Measurements from ENCODE around the gene RNASE1.
"Not testable (repeated sequence)": the region's sequence is repeated elsewhere in the genome, so short reads cannot be mapped to it uniquely, and the experiment has no call there.

The RNASE1 gene

GRCh38 chr14:20772650-20773049 is 30.0 kb downstream of the RNASE1 start:
- DNase-seq (ENCODE audit: low read depth), result no peak

GRCh38 chr14:20769421-20769820 is 33.2 kb downstream of the RNASE1 start:
- DNase-seq (ENCODE audit: low read depth), result no peak

- no peak for DNase-seq (ENCODE audit: low read depth)
Observed at GRCh38 chr14:20768593-20768892, 34.1 kb downstream of the RNASE1 start.

GRCh38 chr14:20760950-20761349 is 41.7 kb downstream of the RNASE1 start:
- DNase-seq (ENCODE audit: low read depth), result no peak

- not testable (repeated sequence) for DNase-seq (ENCODE audit: low read depth)
Observed at GRCh38 chr14:20759465-20759864, 43.2 kb downstream of the RNASE1 start.

- no peak for DNase-seq (ENCODE audit: low read depth)
Observed at GRCh38 chr14:20757965-20758364, 44.7 kb downstream of the RNASE1 start.

- DNase-seq (ENCODE audit: low read depth), result no peak
Observed at GRCh38 chr14:20755037-20755436, 47.6 kb downstream of the RNASE1 start.

- no peak for DNase-seq (ENCODE audit: low read depth)
Observed at GRCh38 chr14:20754308-20754707, 48.3 kb downstream of the RNASE1 start.

GRCh38 chr14:20751963-20752562 is 50.6 kb downstream of the RNASE1 start:
- DNase-seq (ENCODE audit: low read depth), result no peak

All from HS-5 (cell line).